ENCODE results near the gene UNC13B.

The UNC13B gene

GRCh38 chr9:35452481-35452880 is 290.7 kb downstream of the UNC13B start:
- no peak for DNase-seq

- DNase-seq: no peak
Measured at GRCh38 chr9:35453786-35454185, 292.0 kb downstream of the UNC13B start.
